Erythroblast (primary cell): Measurements from ENCODE around the gene COX6B2.

ENCODE experiments used
- GATA1 ChIP-seq: IDR thresholded peaks from 2 replicates; pipeline ENCODE4 v1.6.1; 2011; ENCODE audit warnings: low read depth, mild to moderate bottlenecking, control low read depth, low read length, moderate library complexity
- POLR2A ChIP-seq: IDR thresholded peaks from 2 replicates; pipeline ENCODE4 v1.6.1; 2011; ENCODE audit warnings: mild to moderate bottlenecking, low read length

DNA sequence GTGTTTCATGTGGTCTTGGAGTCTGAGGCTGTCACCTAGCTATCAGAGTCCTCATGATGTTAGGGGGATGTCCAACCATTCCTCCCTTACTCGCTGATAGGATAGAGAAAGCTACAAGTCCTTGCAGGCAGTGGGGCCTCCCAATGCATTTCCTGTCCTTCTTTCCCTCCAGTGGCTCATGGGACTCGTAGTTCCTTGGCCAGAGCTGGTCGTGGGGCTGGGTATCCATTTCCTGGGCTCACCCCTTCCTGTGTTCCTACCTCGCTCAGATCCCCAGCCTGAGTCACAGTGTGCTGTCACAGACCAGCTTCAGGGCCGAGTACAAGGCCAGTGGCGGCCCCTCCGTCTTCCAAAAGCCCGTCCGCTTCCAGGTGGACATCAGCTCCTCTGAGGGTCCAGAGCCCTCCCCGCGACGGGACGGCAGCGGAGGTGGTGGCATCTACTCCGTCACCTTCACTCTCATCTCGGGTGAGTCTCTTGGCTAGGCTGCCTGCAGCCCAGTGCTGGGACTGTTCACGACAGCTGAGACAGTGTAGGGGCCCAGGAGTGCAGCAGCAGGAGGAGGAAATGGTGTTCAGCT is 48.4 kb downstream of the COX6B2 start:
- TF ChIP-seq POLR2A (no peak), GATA1 (no peak)
